ENCODE results near the gene PECR. TPM values are rescaled to one million over a fixed set of nuclear protein-coding genes. Genes with fewer than 3 reads are reported as not detected.

Gene PECR
- total and polyA plus RNA-seq, 2 donors (not counting 1 experiment from before 2014, with no cell fraction given), result 9.5 to 16.5 TPM

DNA sequence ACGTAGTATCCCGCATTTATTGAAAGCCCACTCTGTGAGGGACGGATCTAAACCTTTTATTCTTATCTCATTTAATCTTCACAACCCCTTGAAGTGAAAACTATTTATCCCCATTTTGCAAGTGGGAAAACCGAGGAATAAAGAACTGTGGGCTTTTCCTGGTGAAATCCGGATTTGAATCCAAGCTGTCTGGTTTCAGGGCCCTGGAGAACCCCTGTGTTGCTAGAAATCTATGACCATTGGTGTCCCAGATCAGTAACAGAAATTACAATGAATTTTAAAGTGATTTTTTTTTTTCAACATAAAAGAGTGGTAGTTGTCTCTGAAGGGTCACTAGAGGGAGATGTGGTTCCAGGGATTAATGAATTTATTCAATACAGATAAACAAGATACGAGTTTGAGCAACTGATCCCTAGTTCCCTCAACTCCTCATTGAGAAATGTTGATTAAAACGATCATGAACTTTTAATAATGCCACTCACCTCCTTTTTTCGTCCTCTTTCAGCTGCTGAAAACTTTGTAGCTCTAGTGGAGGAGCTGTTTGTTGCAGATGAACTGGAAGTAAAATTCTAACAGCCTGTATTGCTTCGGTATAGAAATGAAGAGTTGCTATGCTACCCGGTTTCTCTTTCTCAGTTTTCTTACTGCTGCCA is 28.5 kb upstream of the PECR start:
- Histone ChIP-seq H3K36me3 (replicated peaks in 1 of 2; ENCODE audit: control extremely low read depth in 1 of 2, control insufficient read depth in 1 of 2, extremely low read depth in 1 of 2, insufficient read depth in 2 of 2, low read length in 1 of 2) (peaks cover 13 to 44% of the 10 kb centered on the region in 2 experiments), H3K9ac (ENCODE audit: low read length) (peak overlapping the region; percentile 97), H3K4me3 (ENCODE audit: control extremely low read depth in 1 of 5, extremely low read depth in 1 of 5, insufficient read depth in 1 of 5, low read depth in 2 of 5, low read length in 4 of 5) (peak overlapping the region; percentile 71 to 96 (median 95)), H3K27me3 (replicated peaks in 1 of 4; ENCODE audit: control extremely low read depth in 1 of 4, control insufficient read depth in 3 of 4, insufficient read depth in 4 of 4, low read length in 3 of 4) (no peaks in the 10 kb centered on the region), H2AFZ (ENCODE audit: insufficient read depth, low read depth, low read length, poor library complexity, severe bottlenecking) (peak overlapping the region; percentile 79), H3K79me2 (ENCODE audit: control insufficient read depth, insufficient read depth, low read length) (peaks cover 58% of the 10 kb centered on the region), H3K4me2 (replicated peaks; ENCODE audit: low read depth, low read length, poor library complexity, severe bottlenecking) (peak overlapping the region; percentile 79), H3K4me1 (ENCODE audit: control insufficient read depth in 2 of 2, insufficient read depth in 2 of 2, low read length in 2 of 2) (peaks cover 35 to 36% of the 10 kb centered on the region in 2 donors), H3K9me3 (ENCODE audit: control extremely low read depth in 1 of 3, control insufficient read depth in 2 of 3, insufficient read depth in 1 of 3, low read length in 2 of 3) (no peaks in the 10 kb centered on the region), H4K20me1 (ENCODE audit: control insufficient read depth, insufficient read depth, low read length, poor library complexity, severe bottlenecking) (peaks cover 35% of the 10 kb centered on the region), H3K27ac (ENCODE audit: low read length in 2 of 2) (peak overlapping the region; percentile 91 to 97)
- peak; percentile 52 for DNase-seq
- Mint-ChIP-seq H3K9me3 (ENCODE audit: insufficient read depth) (no peaks in the 10 kb centered on the region), H3K27ac (peak overlapping the region; percentile 100), H3K4me1 (peaks cover 59% of the 10 kb centered on the region), H3K27me3 (peaks cover 3% of the 10 kb centered on the region), H3K4me3 (peak overlapping the region; percentile 100)
- ATAC-seq (ENCODE audit: low read depth), result no peak
- CTCF ChIA-PET, result interaction anchor here (0.7 to 3.5 kb wide), 11 partner anchors 21 to 294 kb away, joined by 3 to 21 read pairs (median 3); no protein-coding TSS in a partner anchor
- no peak for TF ChIP-seq EZH2 (IDR thresholded peaks at IDR 0.05; ENCODE audit: borderline replicate concordance, insufficient read depth, low read depth, low read length, poor library complexity, severe bottlenecking)
- TF ChIP-seq, protein P1, sequence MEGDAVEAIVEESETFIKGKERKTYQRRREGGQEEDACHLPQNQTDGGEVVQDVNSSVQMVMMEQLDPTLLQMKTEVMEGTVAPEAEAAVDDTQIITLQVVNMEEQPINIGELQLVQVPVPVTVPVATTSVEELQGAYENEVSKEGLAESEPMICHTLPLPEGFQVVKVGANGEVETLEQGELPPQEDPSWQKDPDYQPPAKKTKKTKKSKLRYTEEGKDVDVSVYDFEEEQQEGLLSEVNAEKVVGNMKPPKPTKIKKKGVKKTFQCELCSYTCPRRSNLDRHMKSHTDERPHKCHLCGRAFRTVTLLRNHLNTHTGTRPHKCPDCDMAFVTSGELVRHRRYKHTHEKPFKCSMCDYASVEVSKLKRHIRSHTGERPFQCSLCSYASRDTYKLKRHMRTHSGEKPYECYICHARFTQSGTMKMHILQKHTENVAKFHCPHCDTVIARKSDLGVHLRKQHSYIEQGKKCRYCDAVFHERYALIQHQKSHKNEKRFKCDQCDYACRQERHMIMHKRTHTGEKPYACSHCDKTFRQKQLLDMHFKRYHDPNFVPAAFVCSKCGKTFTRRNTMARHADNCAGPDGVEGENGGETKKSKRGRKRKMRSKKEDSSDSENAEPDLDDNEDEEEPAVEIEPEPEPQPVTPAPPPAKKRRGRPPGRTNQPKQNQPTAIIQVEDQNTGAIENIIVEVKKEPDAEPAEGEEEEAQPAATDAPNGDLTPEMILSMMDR (IDR thresholded peaks at IDR 0.05), result peak; percentile 75
- WGBS (ENCODE audit: insufficient coverage), result no CpG with 5 or more reads among the region's 10 CpGs
- POLR2A ChIA-PET, result interaction anchor here (0.7 to 1.8 kb wide), 4 partner anchors 10 to 52 kb away, joined by 3 to 17 read pairs (median 4); partner anchors contain the start of genes PECR and TMEM169
- intact Hi-C loops (cut with micrococcal nuclease), result loop anchor here (1.0 to 5.0 kb wide), 4 partner anchors 29 to 798 kb away; partner anchors contain the start of genes ATIC, PECR, SMARCAL1 and TMEM169

Data from B cell (primary cell).